Esophagus muscularis mucosa (tissue), 4 donors: ENCODE data around the gene PLOD1. TPM values are rescaled to one million over a fixed set of nuclear protein-coding genes. Genes with fewer than 3 reads are reported as not detected.
"Not testable (repeated sequence)": the region's sequence is repeated elsewhere in the genome, so short reads cannot be mapped to it uniquely, and the experiment has no call there.

Experiments
- DNase-seq: peaks from one replicate; pipeline ENCODE4 v3.0.0-alpha.2; 2017; ENCODE audit errors: extremely low spot score
- H3K27ac ChIP-seq, 4 donors: fragments of 200-600 bp; sonication (generic); replicated peaks in 1 of 4; 1 replicate in 3 of 4; 2 replicates in 1 of 4; pipeline ENCODE4 v1.5.1; 2016 to 2019; ENCODE audit warnings: mild to moderate bottlenecking in 1 of 4
- H3K27me3 ChIP-seq, 4 donors: fragments of 200-600 bp; sonication (generic); one replicate each; pipeline versions ENCODE4 v1.5.1 to v1.6.0; 2016 to 2019
- H3K36me3 ChIP-seq, 4 donors: fragments of 200-600 bp; sonication (generic); one replicate each; pipeline ENCODE4 v1.5.1; 2016 to 2019
- H3K4me1 ChIP-seq, 4 donors: fragments of 200-600 bp; sonication (generic); one replicate each; pipeline ENCODE4 v1.5.1; 2016 to 2019
- H3K4me3 ChIP-seq, 4 donors: fragments of 200-600 bp; sonication (generic); 1 replicate in 2 of 4; 2 replicates in 2 of 4; pipeline ENCODE4 v1.5.1; 2016 to 2019; ENCODE audit warnings: mild to moderate bottlenecking in 4 of 4, moderate library complexity in 1 of 4
- H3K9me3 ChIP-seq, 4 donors: fragments of 200-600 bp; sonication (generic); 1 replicate in 3 of 4; 2 replicates in 1 of 4; pipeline ENCODE4 v1.5.1; 2016 to 2019
- EP300 ChIP-seq: sonication (generic); formaldehyde crosslinking; IDR thresholded peaks from one replicate; pipeline ENCODE4 v1.6.1; 2017; ENCODE audit warnings: antibody characterized with exemption
- POLR2A ChIP-seq: fragments of 450-650 bp; IDR thresholded peaks from one replicate; pipeline ENCODE4 v1.6.1; 2017; ENCODE audit warnings: antibody characterized with exemption, moderate library complexity, mild to moderate bottlenecking, low read depth
- POLR2AphosphoS5 ChIP-seq, 2 donors: sonication (generic); formaldehyde crosslinking; IDR thresholded peaks; one replicate each; pipeline ENCODE4 v1.6.1; 2017; ENCODE audit warnings: antibody characterized with exemption in 2 of 2
- WGBS: methylation state at CpG from one replicate; pipeline ENCODE4 v1.1.5; 2018; 5-methylcytosine and 5-hydroxymethylcytosine counted together
- intact Hi-C: fragments of 100-400 bp; cut with DNase I; formaldehyde crosslinking; loops from one replicate; pipeline ENCODE4 v1.15.1; 2023
- total RNA-seq, 4 donors: library from RNA; depleted of rRNA; stranded (reverse); fragments of >200 nt; gene quantifications; one replicate each; pipeline versions ENCODE4 v1.1.0 to v1.2.1, GENCODE V29; 2016
- TF ChIP-seq, protein P1 (sequence below), 3 experiments: fragments of 200-600 bp in 2 of 3; fragments of 450-650 bp in 1 of 3; sonication (generic) in 2 of 3; IDR thresholded peaks; one replicate each; pipeline ENCODE4 v1.5.1; 2017 to 2019; ENCODE audit warnings: antibody characterized with exemption in 3 of 3, mild to moderate bottlenecking in 2 of 3, moderate library complexity in 1 of 3

The PLOD1 gene
- total RNA-seq, 4 donors from 2014 or later: 67.5 to 111 (median 75.0) TPM

DNA sequence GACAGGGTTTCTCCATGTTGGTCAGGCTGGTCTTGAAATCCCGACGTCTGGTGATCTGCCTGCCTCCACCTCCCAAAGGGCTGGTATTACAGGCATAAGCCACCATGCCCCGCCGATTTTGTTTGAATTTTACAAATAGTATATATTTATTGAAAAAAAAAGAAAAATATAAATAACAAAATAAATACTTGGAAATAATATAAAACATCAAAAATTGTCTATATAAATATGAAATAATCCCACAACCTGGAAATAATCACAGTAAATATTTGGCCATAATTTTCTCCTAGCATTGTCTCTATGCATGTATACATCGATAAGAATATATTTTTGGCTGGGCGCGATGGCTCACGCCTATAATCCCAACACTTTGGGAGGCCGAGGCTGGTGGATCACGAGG is 2.7 kb upstream of the PLOD1 start:
- 88% methylated on average over 10 of the region's 10 CpGs for WGBS
- H3K36me3 ChIP-seq: no peaks in the 10 kb centered on the region
- H3K4me3 ChIP-seq: no peak overlapping the region
- H3K9me3 ChIP-seq: no peaks in the 10 kb centered on the region
- H3K27ac ChIP-seq: peak overlapping the region in 1 of 4 donors; percentile 80
- TF ChIP-seq, protein P1, sequence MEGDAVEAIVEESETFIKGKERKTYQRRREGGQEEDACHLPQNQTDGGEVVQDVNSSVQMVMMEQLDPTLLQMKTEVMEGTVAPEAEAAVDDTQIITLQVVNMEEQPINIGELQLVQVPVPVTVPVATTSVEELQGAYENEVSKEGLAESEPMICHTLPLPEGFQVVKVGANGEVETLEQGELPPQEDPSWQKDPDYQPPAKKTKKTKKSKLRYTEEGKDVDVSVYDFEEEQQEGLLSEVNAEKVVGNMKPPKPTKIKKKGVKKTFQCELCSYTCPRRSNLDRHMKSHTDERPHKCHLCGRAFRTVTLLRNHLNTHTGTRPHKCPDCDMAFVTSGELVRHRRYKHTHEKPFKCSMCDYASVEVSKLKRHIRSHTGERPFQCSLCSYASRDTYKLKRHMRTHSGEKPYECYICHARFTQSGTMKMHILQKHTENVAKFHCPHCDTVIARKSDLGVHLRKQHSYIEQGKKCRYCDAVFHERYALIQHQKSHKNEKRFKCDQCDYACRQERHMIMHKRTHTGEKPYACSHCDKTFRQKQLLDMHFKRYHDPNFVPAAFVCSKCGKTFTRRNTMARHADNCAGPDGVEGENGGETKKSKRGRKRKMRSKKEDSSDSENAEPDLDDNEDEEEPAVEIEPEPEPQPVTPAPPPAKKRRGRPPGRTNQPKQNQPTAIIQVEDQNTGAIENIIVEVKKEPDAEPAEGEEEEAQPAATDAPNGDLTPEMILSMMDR (IDR thresholded peaks at IDR 0.05): no peak
- TF ChIP-seq POLR2AphosphoS5 (IDR thresholded peaks at IDR 0.05): no peak
- TF ChIP-seq EP300: no peak
- no peak for TF ChIP-seq POLR2A
- DNase-seq: no peak
- no peaks in the 10 kb centered on the region for H3K27me3 ChIP-seq
- peaks cover 53 to 73% (median 62%) of the 10 kb centered on the region in 4 donors for H3K4me1 ChIP-seq
- intact Hi-C loops: no loop called here

- H3K36me3 ChIP-seq: peaks cover 0 to 8% (median 0%) of the 10 kb centered on the region in 4 donors
- H3K9me3 ChIP-seq: no peaks in the 10 kb centered on the region
- H3K27ac ChIP-seq: peak overlapping the region; percentile 87 to 93 (median 92)
- peak overlapping the region; percentile 66 to 87 (median 80) for H3K4me3 ChIP-seq
- no peak for TF ChIP-seq POLR2A
- no peak for TF ChIP-seq EP300
- TF ChIP-seq POLR2AphosphoS5 (IDR thresholded peaks at IDR 0.05): no peak
- TF ChIP-seq, protein P1 (IDR thresholded peaks at IDR 0.05): no peak
- DNase-seq: no peak
- H3K4me1 ChIP-seq: peaks cover 57 to 77% (median 76%) of the 10 kb centered on the region in 4 donors
- intact Hi-C loops: loop anchor here (5.0 kb wide), 1 partner anchor 42 kb away; no protein-coding TSS in a partner anchor
- no peaks in the 10 kb centered on the region for H3K27me3 ChIP-seq
- WGBS: 13% methylated on average over 2 of the region's 2 CpGs
These were observed 518 bp downstream of the PLOD1 start for GRCh38 chr1:11935057-11935412.

GRCh38 chr1:11935733-11936132 is 1.2 kb downstream of the PLOD1 start:
- H3K27me3 ChIP-seq, H3K36me3 ChIP-seq, DNase-seq, H3K9me3 ChIP-seq: not testable (repeated sequence)
- intact Hi-C loops: loop anchor here (5.0 kb wide), 1 partner anchor 42 kb away; no protein-coding TSS in a partner anchor
- 79% methylated on average over 3 of the region's 10 CpGs for WGBS
- Histone ChIP-seq H3K4me3 (peak overlapping the region; percentile 66 to 87 (median 80)), H3K27ac (peak overlapping the region; percentile 87 to 93 (median 92)), H3K4me1 (peaks cover 57 to 77% (median 76%) of the 10 kb centered on the region in 4 donors)

DNA sequence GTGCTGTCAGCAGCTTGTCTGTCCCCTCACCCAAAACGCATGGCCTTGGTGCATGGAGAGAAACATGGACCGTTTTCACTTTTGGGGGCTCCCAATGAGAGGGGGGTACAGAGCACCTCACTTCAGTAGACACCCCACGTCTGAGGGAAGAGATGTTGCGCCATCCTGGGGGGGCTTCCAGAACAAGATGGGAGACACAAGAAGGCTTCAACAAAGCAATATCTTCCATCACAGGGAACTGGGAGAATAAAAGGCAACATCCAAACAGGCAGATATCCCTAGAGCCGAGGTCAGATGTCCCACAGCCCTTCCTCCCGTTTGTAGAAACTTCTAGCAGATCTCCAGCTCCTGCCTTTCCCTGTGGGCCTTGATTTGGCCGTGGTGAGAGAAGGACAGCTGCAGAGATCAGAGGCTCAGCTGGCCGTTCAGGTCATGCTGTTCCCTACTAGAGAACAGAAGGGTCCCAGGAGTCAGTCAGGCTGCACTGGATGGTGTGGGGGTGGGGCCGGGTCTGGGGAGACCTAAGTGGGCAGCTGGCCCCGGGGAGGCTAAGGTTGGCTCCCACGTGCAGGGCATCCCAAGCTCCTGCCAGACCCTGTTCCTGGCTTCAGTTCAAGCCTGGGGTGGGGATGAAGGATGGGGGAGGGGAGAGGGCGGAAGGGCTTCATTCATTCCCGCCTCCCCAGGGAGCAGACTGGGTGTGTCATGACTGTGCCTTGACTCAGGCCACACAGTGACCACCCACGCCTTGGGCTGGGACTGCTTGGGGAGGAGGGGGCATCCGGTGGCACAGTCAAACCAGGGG is 4.4 kb downstream of the PLOD1 start:
- Histone ChIP-seq H3K9me3 (no peaks in the 10 kb centered on the region), H3K27me3 (no peaks in the 10 kb centered on the region), H3K36me3 (peaks cover 0 to 24% (median 3%) of the 10 kb centered on the region in 4 donors), H3K27ac (peak overlapping the region; percentile 24 to 63 (median 54)), H3K4me1 (peaks cover 45 to 78% (median 71%) of the 10 kb centered on the region in 4 donors), H3K4me3 (no peak overlapping the region)
- DNase-seq: no peak
- intact Hi-C loops: loop anchor here (5.0 kb wide), 1 partner anchor 38 kb away; no protein-coding TSS in a partner anchor
- 59% methylated on average over 9 of the region's 15 CpGs for WGBS
- TF ChIP-seq, protein P1 (IDR thresholded peaks at IDR 0.05): no peak
- no peak for TF ChIP-seq POLR2A
- TF ChIP-seq POLR2AphosphoS5 (IDR thresholded peaks at IDR 0.05): peak in 1 of 2 donors; percentile 11
- no peak for TF ChIP-seq EP300

DNA sequence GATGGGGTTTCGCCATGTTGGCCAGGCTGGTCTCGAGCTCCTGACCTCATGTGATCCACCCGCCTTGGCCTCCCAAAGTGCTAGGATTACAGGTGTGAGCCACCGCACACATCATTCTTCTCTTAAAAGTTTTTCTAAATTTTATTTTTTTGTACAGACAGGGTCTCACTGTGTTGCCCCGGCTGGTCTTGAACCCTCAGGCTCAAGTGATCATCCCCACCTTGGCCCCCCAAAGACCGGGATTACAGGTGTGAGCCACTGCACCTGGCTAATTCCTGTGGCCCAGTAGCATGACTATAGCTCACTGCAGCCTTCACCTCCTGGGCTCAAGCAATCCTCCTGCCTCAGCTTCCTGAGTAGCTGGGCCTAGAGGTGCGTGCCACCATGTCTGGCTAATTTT is 5.3 kb downstream of the PLOD1 start:
- DNase-seq, H3K4me3 ChIP-seq, H3K9me3 ChIP-seq, H3K27me3 ChIP-seq: not testable (repeated sequence)
- H3K27ac ChIP-seq: peak overlapping the region; percentile 17 to 63 (median 54)
- intact Hi-C loops: loop anchor here (5.0 kb wide), 1 partner anchor 38 kb away; no protein-coding TSS in a partner anchor
- WGBS: 95% methylated on average over 7 of the region's 7 CpGs
- H3K4me1 ChIP-seq: peaks cover 41 to 75% (median 67%) of the 10 kb centered on the region in 4 donors
- H3K36me3 ChIP-seq: peaks cover 0 to 32% (median 10%) of the 10 kb centered on the region in 4 donors
